ENCODE data around the gene CCDC88B.

Gene CCDC88B

DNA sequence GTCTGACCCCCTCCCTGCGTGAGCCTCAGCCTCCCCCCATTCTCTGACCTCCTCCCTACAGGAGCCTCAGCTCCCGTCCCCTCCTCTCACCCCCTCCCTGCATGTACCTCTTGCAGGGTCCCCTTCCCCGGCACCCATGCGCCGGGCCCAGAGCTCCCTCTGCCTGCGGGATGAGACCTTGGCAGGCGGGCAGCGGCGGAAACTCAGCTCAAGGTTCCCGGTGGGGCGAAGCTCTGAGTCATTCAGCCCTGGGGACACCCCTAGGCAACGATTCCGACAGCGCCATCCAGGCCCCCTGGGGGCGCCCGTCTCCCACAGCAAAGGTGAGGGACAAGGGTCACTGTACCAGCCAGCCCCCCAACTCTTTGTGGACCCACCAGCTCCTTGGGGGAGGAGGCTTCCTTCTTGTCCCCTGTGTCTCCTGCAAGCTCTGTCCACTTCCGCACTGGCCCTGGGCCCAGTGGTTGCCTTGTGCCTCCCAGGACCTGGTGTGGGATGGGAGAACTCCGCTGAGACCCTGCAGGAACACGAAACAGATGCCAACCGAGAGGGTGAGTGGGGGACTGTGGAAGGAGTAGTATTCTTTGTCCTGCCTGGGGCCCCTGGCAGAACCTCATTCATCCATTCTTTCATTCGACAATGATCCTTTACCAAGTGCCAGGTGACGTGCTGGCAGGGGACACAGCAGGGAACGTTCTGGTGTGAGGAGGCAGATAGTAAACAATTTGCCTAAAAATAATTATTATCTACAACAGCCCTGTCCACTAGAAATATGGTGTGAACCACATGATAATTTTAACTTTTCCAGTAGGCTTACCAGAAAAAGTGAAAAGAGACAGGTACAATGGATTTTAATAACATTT lies 15.3 kb downstream of the CCDC88B start (continued):
- TF ChIP-seq, protein P1, sequence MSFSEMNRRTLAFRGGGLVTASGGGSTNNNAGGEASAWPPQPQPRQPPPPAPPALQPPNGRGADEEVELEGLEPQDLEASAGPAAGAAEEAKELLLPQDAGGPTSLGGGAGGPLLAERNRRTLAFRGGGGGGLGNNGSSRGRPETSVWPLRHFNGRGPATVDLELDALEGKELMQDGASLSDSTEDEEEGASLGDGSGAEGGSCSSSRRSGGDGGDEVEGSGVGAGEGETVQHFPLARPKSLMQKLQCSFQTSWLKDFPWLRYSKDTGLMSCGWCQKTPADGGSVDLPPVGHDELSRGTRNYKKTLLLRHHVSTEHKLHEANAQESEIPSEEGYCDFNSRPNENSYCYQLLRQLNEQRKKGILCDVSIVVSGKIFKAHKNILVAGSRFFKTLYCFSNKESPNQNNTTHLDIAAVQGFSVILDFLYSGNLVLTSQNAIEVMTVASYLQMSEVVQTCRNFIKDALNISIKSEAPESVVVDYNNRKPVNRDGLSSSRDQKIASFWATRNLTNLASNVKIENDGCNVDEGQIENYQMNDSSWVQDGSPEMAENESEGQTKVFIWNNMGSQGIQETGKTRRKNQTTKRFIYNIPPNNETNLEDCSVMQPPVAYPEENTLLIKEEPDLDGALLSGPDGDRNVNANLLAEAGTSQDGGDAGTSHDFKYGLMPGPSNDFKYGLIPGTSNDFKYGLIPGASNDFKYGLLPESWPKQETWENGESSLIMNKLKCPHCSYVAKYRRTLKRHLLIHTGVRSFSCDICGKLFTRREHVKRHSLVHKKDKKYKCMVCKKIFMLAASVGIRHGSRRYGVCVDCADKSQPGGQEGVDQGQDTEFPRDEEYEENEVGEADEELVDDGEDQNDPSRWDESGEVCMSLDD (tag by site-specific recombination; IDR thresholded peaks at IDR 0.05): peak; percentile 37; the same call in 1 of the 2 replicates
- TF ChIP-seq ZNF776 (tag by site-specific recombination; IDR thresholded peaks at IDR 0.05; ENCODE audit: borderline replicate concordance): no peak
- no peak for TF ChIP-seq ZNF529 (tag by site-specific recombination; IDR thresholded peaks at IDR 0.05; ENCODE audit: insufficient replicate concordance)
- TF ChIP-seq, protein P2, sequence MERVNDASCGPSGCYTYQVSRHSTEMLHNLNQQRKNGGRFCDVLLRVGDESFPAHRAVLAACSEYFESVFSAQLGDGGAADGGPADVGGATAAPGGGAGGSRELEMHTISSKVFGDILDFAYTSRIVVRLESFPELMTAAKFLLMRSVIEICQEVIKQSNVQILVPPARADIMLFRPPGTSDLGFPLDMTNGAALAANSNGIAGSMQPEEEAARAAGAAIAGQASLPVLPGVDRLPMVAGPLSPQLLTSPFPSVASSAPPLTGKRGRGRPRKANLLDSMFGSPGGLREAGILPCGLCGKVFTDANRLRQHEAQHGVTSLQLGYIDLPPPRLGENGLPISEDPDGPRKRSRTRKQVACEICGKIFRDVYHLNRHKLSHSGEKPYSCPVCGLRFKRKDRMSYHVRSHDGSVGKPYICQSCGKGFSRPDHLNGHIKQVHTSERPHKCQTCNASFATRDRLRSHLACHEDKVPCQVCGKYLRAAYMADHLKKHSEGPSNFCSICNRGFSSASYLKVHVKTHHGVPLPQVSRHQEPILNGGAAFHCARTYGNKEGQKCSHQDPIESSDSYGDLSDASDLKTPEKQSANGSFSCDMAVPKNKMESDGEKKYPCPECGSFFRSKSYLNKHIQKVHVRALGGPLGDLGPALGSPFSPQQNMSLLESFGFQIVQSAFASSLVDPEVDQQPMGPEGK (tag by site-specific recombination; IDR thresholded peaks at IDR 0.05): peak; percentile 82
- TF ChIP-seq ZNF664 (tag by site-specific recombination; IDR thresholded peaks at IDR 0.05): no peak
- no peak for TF ChIP-seq ZNF16 (tag by site-specific recombination; IDR thresholded peaks at IDR 0.05; ENCODE audit: low read depth)
- TF ChIP-seq, protein P3, sequence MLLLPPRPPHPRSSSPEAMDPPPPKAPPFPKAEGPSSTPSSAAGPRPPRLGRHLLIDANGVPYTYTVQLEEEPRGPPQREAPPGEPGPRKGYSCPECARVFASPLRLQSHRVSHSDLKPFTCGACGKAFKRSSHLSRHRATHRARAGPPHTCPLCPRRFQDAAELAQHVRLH (tag by site-specific recombination; IDR thresholded peaks at IDR 0.05): no peak
- TF ChIP-seq, protein P4, sequence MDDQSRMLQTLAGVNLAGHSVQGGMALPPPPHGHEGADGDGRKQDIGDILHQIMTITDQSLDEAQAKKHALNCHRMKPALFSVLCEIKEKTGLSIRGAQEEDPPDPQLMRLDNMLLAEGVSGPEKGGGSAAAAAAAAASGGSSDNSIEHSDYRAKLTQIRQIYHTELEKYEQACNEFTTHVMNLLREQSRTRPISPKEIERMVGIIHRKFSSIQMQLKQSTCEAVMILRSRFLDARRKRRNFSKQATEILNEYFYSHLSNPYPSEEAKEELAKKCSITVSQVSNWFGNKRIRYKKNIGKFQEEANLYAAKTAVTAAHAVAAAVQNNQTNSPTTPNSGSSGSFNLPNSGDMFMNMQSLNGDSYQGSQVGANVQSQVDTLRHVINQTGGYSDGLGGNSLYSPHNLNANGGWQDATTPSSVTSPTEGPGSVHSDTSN (CRISPR knock-in tag; IDR thresholded peaks at IDR 0.05): no peak
- no peak for TF ChIP-seq SETDB1 (IDR thresholded peaks at IDR 0.05; ENCODE audit: insufficient read length, low read length)
- no peak for TF ChIP-seq ZFP3 (tag by site-specific recombination; IDR thresholded peaks at IDR 0.05; ENCODE audit: low read depth)
- TF ChIP-seq GFI1B (tag by site-specific recombination; IDR thresholded peaks at IDR 0.05): no peak
- TF ChIP-seq YY2 (tag by site-specific recombination; IDR thresholded peaks at IDR 0.05): no peak
- TF ChIP-seq ZNF221 (tag by site-specific recombination; IDR thresholded peaks at IDR 0.05; ENCODE audit: borderline replicate concordance): no peak
- TF ChIP-seq, protein P5, sequence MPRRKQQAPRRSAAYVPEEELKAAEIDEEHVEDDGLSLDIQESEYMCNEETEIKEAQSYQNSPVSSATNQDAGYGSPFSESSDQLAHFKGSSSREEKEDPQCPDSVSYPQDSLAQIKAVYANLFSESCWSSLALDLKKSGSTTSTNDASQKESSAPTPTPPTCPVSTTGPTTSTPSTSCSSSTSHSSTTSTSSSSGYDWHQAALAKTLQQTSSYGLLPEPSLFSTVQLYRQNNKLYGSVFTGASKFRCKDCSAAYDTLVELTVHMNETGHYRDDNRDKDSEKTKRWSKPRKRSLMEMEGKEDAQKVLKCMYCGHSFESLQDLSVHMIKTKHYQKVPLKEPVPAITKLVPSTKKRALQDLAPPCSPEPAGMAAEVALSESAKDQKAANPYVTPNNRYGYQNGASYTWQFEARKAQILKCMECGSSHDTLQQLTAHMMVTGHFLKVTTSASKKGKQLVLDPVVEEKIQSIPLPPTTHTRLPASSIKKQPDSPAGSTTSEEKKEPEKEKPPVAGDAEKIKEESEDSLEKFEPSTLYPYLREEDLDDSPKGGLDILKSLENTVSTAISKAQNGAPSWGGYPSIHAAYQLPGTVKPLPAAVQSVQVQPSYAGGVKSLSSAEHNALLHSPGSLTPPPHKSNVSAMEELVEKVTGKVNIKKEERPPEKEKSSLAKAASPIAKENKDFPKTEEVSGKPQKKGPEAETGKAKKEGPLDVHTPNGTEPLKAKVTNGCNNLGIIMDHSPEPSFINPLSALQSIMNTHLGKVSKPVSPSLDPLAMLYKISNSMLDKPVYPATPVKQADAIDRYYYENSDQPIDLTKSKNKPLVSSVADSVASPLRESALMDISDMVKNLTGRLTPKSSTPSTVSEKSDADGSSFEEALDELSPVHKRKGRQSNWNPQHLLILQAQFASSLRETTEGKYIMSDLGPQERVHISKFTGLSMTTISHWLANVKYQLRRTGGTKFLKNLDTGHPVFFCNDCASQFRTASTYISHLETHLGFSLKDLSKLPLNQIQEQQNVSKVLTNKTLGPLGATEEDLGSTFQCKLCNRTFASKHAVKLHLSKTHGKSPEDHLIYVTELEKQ (tag by site-specific recombination; IDR thresholded peaks at IDR 0.05; ENCODE audit: borderline replicate concordance): 0 out of 2 replicates have a peak, but pooled peaks have one; percentile 18
- no peak for TF ChIP-seq ZSCAN23 (tag by site-specific recombination; IDR thresholded peaks at IDR 0.05)
- TF ChIP-seq, protein P6, sequence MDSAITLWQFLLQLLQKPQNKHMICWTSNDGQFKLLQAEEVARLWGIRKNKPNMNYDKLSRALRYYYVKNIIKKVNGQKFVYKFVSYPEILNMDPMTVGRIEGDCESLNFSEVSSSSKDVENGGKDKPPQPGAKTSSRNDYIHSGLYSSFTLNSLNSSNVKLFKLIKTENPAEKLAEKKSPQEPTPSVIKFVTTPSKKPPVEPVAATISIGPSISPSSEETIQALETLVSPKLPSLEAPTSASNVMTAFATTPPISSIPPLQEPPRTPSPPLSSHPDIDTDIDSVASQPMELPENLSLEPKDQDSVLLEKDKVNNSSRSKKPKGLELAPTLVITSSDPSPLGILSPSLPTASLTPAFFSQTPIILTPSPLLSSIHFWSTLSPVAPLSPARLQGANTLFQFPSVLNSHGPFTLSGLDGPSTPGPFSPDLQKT (IDR thresholded peaks at IDR 0.05; ENCODE audit: borderline replicate concordance, low read depth, low read length): no peak
- TF ChIP-seq SP2 (tag by site-specific recombination; IDR thresholded peaks at IDR 0.05): no peak
- TF ChIP-seq, protein P7, sequence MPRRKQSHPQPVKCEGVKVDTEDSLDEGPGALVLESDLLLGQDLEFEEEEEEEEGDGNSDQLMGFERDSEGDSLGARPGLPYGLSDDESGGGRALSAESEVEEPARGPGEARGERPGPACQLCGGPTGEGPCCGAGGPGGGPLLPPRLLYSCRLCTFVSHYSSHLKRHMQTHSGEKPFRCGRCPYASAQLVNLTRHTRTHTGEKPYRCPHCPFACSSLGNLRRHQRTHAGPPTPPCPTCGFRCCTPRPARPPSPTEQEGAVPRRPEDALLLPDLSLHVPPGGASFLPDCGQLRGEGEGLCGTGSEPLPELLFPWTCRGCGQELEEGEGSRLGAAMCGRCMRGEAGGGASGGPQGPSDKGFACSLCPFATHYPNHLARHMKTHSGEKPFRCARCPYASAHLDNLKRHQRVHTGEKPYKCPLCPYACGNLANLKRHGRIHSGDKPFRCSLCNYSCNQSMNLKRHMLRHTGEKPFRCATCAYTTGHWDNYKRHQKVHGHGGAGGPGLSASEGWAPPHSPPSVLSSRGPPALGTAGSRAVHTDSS (tag by site-specific recombination; IDR thresholded peaks at IDR 0.05): no peak
- no peak for TF ChIP-seq ZNF211 (tag by site-specific recombination; IDR thresholded peaks at IDR 0.05; ENCODE audit: low read depth)
- no peak for TF ChIP-seq ZNF555 (tag by site-specific recombination; conservative IDR thresholded peaks at IDR 0.05)
- TF ChIP-seq, protein P8, sequence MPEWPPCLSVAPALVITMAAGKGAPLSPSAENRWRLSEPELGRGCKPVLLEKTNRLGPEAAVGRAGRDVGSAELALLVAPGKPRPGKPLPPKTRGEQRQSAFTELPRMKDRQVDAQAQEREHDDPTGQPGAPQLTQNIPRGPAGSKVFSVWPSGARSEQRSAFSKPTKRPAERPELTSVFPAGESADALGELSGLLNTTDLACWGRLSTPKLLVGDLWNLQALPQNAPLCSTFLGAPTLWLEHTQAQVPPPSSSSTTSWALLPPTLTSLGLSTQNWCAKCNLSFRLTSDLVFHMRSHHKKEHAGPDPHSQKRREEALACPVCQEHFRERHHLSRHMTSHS (tag by site-specific recombination; IDR thresholded peaks at IDR 0.05): no peak
- TF ChIP-seq ZNF548 (tag by site-specific recombination; IDR thresholded peaks at IDR 0.05): no peak
- TF ChIP-seq ZNF792 (tag by site-specific recombination; IDR thresholded peaks at IDR 0.05): no peak
- TF ChIP-seq ZNF791 (tag by site-specific recombination; IDR thresholded peaks at IDR 0.05): no peak
- TF ChIP-seq ZNF426 (tag by site-specific recombination; IDR thresholded peaks at IDR 0.05): no peak
